HG03439 (cell line): ENCODE data around the gene CUX1.
"Not testable (repeated sequence)": the region's sequence is repeated elsewhere in the genome, so short reads cannot be mapped to it uniquely, and the experiment has no call there.

Experiments
- ATAC-seq: cut with Tn5 transposase; IDR thresholded peaks from one replicate; pipeline ENCODE4 v1.9.1; 2021; ENCODE audit warnings: mild to moderate bottlenecking, moderate library complexity; ENCODE audit not compliant: unreplicated experiment

CUX1 gene

DNA sequence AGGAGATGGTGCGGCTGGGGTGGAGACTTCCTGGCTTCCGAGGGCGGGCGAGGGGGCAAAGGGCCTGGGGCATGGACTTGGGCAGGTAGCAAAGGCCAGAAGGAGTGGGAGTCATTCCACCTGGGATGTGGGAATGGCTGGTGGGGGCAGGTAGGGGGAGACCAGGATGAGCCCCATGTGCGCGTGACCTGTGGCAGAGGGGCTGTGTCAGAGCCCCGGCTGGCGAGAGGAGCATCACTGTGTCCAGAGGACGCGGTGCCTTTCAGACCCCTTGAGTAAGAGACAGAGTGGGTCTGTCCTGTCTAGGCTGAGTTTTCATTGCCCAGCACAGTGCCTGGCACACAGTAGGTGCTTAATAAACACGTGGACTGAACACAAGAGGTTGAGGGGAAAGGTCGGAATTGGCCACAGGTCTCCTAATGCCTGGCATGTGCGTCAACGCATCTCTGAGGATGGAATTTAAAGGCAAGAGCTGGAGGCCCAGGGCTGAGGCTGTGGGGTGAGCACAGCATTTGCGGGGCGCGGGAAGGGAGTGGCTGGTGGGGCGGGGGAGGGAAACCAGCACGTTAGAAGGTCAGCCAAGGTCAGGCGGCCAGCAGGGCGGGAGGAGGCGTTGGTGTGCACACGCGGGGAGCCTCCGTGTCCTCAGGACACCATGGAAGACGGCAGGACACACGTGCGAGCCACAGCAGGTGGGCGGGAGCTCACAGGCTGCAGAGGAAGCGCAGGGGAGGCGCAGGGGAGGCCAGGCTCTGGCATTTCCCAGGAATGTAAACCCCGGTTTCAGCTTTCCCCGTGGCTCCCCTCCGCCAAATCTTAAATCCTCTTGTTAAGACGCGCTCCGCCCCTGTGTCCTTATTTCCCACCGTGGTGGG, 51.8 kb downstream of the CUX1 start:
- no peak for ATAC-seq

DNA sequence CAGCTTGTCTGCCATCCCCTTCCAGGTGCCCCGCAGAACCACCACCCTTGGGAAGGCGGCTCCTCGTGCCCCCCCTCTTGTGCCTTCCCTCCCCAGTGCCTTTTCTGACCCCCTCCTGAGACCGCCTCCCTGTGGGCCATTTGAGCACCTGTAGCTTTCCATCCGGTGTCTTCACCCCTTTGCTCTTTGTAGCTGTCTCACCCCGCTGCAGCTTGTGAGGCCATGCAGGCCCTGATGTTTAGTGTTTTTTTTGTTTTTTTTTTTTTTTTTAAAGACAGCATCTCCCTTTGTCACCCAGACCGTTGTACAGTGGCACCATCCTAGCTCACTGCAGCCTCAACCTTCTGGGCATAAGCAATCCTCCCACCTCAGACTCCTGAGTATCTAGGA, 52.5 kb downstream of the CUX1 start:
- no peak for ATAC-seq

DNA sequence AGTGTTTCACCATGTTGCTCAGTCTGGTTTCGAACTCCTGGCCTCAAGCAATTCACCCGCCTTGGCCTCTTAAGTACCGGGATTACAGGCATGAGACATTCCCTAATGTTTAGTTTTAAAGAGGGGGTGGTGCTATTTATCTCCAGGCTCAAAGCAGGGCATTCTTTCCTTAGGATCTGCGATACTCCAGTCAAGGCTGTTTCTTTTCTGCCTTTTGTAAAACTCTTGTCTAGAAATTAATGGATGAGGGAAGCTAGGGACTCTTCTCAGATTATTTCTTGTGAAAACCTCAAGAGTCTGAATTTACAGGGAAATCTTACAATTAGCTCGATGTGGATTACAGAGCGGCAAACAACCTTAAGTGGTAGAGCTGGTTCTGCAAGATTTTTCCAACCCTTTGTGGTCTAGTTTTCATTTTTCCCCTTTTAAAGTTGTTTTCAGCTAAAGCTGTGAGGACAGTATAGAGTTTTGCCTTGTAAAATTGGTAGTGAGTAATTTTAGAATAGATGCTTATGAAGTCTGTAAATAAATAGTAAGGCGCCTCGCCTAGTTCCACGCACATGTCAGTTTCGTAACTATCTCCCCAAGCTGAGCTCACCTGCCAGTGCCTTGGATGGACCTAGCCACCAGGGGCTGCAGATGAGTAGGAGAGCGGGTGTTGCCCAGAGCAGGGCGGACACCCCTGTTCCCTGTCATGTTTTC, 53.1 kb downstream of the CUX1 start:
- no peak for ATAC-seq

DNA sequence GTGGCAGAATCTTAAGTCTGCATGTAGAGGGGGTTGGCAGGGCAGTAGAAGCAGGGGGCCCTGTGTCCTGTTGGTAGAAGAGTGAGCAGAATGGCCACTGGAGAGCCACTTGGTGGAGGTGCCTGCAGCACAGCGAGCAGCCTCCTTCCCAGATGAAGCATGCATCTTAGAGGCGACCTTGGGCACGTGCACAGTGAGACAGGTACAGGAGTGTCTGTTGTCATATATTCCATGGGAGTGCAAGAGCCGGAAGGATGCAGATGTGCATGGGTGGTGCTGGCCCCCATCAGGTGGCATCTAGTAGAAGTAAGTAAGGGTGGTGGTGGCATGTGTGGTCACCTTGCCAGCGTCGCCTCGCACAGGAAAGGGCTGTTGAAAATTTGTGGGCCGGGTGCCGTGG, 53.9 kb downstream of the CUX1 start:
- no peak for ATAC-seq

DNA sequence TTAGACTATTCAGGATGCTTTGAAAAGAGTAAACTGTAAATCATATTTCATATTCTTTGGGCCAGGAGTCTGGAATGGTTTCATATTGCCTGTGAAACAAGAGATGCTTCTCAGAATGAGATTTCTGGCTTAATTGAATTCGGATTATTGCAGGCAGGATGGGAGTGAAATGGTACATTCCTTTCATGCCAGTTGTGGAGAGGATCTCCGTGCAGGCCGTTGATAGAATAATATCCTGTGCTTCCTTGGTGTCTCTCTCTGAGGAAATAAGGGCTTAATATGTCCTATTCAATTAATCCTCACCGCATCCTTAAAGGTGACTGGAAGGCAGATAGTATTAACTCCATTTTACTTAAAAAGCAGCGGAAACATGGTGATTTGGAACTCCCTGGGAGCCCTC, 56.6 kb downstream of the CUX1 start:
- ATAC-seq, result no peak

DNA sequence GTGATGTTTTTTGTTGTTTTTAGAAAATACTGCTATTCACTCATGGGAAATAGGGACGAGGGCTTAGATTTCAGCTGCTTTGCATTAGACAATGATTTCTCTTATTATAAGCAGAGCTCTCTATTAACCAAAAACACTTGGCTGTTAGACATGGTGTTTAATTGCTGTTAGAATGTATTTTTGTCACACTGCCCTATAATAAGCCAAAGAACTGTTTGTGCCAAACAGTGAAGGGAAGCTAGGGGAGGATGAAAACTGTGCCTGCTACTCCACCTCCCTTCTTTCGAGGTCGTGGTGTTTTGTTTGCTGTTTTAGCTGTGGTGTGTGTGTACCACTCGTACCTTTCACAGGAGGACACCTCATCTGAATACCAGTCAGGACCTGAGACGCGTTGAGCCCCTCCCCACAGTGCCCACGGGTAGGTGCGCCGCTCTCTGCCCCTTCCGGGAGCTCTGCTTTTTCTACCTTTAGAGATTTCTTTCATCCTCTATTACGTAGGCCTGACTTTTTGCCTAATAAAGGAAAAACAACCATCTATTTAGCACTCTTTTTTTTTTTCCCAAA, 57.9 kb downstream of the CUX1 start:
- no peak for ATAC-seq

DNA sequence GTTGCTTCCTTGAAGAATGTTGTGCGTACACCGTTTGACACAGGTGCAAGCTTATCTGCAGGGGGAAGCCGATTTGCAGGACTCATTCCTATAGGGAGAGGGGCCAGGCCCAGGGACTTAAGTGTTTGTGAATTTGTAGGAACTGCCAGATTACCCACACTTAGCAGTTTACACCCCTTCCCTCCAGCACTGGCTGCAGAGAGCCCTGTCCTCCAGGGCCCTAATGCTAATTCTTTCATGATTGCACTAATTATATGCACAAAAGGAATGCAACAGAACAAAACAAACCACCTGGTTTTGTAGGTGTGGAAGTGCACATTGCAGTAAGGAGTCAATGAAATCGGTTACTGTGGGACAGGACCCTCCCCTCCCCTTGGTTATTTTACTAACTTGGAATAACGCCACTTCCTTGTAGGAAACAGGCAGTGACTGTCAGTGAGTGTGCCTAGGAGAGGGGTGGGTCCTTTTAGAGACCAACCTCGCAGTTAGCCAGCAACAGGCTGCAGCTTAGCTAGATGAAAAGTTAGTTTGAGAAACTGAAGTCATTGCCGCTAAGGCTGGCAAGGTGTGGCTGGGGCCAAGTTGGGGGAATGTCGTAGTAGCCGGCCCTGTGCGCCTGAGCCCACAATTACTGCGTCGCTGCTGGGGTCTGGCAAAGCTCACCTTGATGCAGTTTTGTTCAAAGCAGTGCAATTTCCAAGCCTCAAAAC, 60.6 kb downstream of the CUX1 start:
- ATAC-seq, result no peak

DNA sequence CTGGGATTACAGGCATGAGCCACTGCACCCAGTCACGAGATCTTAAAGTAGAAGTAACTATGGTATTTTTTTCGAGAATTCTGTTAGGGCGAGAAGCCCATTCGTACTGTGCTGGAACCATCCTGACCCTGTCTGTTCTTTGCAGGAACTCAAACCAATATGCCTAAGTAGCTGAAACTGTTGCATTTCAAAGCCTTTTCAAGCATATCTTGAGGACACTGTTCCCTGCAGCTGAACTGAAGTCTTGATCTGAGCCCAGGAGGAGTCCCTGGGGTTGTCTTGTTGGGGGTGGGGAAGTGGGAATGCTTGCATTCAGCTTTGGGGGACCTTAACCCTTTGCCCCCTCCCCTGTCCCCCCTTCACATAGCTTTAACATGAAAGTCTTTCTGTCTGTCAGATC, 61.5 kb downstream of the CUX1 start:
- no peak for ATAC-seq

DNA sequence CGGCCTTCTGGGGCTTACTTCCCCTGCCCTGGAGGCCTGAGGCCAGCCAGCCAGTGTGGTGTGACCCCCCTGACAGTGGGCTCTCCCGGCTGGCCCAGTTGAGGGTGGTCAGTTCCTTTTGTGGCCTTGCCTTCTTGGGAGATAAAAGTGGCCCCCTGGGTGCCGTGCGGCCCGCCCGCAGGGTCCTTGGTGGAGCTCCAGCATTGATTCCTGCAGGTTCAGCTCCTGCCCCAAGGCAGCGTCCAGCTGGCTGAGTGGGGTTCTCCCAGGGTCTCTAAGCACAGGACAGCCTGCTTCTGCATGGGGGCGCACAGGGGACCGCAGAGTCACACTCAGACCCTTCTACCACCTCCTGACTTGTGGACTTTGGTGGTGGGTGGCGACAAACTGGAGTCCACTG, 62.1 kb downstream of the CUX1 start:
- no peak for ATAC-seq

DNA sequence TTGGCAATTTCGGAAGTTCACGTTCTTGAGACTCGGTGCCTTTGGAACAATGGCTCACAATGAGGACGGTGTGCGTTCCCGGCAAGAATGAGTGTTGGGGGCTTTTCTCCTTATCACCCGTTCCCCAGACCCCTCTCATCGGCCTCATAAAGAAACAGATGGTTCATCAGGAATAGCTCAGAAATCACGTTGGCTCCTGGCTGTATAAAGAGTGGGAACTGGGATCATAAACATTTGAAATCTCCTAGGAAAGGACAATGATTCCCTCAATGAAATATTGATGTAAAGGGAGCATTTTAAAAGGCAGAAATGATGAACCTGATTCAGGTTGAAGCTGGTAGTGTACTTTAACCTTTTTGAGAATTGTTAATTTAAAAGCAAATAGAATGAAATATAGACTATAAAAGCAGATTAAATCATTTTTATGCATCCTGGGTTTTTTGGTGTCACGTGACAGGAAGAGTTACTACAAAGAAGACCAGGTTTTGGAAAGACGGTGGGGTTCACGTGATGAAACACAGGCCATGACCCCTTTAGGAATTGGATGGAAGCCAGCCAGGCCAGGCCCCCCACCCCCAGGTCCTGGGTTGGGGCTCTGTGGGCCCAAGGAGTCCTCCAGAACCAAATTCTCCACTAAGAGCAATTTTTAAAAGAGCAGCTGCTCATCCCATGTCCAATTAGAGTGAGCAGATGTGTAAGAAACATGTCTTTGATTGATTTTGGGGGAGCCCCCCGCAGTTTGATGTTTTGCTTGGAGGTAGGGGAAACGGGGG, 63.0 kb downstream of the CUX1 start:
- no peak for ATAC-seq

DNA sequence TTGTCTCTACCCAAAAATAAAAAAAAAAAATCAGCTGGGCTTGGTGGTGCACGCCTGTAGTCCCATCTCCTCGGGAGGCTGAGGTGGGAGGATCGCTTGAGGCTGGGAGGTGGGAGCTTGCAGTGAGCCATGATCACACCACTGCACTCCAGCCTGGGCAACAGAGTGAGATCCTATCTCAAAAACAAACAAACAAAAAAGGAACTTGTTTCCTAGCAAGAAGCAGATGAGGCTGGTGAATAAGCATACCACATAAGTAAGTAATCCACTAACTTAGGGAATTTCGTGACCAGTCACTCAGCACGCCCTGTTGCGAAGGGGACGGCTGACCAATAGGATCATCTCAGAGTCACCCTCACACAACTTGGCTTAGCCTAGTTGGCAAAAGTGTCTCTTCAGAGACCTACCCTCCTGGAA, 64.6 kb downstream of the CUX1 start:
- ATAC-seq, result no peak

DNA sequence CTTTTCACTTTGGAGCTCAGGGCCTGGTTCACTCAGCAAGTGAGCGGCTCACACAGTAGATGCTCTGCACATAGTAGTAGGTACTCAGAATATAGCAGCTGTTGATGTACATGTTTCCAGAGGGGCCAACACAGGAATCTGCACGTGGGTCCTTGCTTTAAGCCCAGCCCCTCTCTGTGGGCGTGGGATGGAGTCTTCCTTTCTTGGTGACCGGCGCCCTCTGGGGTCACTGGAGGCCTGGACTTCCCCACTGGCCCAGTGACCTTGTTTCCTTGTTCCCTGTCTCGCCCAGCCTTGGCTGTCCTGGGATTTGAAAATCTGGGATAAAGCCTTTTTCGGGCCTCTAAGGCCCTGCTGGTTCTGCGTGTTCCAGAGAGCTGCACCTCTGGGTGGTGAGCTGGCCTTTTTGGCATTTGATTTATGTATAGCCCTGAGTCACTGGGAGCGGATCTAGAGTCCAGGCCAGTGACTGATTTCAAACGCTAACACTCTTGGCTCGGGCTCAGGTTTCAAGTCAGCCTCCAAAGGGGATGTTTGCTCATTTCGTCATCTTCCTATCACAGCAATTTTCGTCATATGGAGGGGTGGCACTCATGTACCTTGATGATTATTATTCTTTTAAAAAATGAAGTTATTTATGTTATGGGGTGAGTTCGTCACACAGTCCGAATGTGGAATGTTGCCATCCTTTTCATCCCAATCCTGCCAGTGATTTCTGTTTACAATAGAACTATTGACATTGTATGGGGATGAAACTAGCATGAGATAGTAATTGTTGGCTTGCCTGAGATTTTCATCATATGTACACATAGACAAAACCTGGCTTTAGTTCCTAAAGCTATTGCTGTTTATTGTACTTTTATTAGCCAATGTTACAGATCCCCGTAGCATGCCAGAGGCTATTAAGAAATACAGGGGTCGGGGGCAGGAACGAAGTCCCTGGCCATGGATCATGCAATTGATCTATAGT, 65.5 kb downstream of the CUX1 start:
- no peak for ATAC-seq

DNA sequence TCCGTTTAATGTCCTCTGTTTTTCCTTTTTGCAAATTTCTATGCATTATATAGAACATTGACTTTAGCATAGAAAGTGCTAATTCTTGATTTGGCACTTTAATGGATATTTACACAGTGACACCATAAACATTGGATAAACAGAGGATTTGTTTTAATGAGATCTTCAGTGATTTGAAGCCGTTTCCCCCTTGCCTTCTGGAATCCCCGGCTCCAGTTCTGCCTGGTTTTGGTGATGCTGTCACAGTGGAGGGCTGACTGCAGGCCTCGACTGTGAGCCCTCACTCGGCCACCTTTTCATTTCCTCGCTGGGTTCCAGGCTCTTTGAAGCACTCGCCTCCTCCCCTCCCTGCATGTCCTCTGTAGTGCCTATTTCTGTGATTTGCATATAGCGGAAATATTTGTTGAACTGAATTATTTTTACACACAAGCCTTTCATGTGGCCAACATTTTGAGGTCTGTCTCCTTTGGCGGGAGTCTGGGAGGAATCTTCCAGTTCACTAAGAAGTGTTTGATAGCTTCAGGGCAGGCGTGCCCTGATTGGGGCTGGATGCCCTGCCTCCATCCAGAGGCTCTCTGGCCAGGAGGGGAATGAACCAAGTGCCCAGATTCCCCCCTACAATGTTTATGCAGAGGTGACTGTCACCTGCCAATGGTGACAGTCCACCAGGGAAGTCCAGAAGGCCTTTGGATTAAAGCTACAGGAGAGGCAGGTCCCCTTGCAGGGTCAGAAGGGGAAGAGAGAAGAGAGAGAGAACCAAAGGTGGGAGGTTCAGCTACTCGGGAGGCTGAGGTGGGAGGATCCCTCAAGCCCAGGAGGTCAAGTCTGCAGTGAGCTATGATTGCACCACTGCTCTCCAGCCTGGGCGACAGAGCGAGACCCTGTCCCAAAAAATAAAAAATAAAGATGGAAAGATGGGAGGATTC, 67.5 kb downstream of the CUX1 start:
- ATAC-seq, result no peak

DNA sequence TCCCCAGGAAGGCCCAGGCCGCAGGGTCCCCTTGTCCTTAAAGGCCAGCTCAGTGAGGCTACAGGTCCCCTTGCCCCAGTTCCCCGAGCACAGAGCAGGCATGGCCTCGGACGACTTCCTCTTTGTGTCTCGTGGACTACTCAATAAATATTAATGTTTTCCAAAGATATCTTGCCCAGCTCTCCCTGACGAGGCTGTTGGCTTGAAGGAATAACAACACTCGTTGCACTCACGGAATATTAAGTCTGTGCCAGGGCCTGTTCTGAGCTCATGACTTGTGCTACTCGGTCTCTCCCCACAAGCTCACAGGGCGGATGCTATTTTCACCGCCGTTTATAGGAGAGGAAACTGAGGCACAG, 68.2 kb downstream of the CUX1 start:
- ATAC-seq, result no peak

DNA sequence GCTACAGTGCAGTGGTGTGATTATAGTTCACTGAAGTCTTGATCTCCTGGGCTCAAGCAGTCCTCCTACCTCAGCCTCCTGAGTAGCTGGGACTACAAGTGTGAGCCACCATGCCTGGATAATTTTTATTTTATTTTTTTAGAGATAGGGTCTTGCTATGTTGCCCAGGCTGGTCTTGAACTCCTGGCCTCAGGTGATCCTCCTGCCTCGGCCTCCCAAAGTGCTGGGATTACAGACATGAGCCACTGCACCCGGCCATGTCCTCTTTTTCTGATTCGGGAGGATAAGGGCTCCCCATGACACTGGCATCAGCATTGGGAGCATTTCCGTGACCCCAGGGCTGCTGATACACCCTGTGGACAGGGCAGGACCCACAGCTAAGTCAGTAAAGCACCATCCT, 69.9 kb downstream of the CUX1 start:
- ATAC-seq, result not testable (repeated sequence)

DNA sequence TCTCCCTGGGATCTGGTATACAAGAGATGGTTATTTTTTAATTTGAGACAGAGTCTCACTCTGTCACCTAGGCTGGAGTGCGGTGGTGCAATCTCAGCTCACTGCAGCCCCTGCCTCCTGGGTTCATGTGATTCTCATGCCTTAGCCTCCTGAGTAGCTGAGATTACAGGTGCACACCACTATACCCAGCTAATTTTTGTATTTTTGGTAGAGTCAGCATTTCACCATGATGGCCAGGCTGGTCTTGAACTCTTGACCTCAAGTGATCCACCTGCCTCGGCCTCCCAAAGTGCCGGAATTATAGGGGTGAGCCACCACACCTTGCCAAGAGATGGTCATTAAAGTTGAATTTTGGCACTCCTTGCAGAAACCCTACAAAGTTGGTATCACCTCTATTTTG, 71.1 kb downstream of the CUX1 start:
- ATAC-seq, result not testable (repeated sequence)

DNA sequence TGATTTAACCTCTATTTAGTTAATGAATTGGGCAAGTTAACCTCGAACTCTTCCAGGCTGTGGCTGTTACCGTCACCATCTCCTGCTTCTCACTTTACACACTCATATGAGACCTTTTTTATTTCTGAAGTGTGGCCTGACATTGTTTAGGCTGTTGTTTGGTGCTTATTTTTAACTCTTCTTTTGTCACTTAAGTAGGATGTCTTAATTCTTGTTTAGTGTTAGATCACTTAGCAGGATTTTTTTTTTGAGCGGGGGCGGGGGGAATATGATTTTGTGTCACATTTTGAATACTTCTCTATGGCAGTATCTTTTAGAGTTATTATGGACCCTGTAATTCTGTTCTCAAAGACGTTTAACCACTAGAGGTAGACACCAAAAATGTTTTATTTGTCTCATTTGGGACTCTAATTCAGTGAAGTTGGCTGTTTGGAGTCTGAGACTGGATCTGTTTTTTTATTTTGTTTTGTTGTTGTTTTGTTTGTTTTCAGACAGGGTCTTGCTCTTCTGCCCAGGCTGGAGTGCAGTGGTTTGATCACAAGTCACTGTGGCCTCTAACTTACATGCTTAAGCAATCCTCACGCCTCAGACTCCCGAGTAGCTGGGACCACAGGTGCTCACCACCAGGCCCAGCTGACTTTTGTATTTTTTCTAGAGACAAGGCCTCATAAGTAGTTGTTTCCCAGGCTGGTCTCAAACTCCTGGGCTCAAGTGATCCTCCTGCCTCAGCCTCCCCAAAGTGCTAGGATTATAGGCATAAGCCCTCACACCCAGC, 73.5 kb downstream of the CUX1 start:
- no peak for ATAC-seq
